ENCODE data around the gene HDDC2.
A peak's percentile ranks its signal among the peaks of the same experiment; 100 is the strongest.
"Not testable (repeated sequence)": the region's sequence is repeated elsewhere in the genome, so short reads cannot be mapped to it uniquely, and the experiment has no call there.

Gene HDDC2

DNA sequence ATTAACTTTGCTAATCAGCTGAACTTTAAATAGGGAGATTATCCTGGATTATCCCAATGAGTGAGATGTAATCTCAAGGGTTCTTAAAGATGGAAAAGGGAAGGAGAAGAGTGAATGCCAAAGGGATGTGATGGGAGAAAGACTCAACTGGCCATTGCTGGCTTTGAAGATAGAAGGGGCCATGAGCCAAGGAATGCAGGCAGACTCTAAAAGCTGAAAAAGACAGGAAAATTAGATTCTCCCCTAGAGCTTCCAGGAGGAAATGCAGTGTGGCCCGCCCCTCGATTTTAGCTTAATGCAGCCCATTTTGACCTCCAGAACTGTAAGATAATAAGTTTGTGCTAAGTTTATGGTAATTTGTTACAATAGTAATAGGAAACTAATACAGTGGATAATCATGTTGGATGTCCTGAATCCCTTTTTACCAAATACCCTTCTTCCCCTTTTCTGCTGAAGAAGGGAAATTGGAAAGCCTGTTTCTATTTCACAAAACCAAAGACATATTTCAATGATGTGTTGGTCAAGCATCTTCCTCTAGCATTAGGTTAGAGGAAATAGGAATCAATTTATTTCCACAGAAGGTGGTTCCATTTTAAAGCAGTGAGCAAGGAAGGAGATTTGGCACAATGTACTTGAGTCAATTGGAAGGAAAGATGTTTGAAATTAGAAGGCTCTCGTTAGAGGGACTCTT is 3.3 kb upstream of the HDDC2 start:
- no peak for DNase-seq

DNA sequence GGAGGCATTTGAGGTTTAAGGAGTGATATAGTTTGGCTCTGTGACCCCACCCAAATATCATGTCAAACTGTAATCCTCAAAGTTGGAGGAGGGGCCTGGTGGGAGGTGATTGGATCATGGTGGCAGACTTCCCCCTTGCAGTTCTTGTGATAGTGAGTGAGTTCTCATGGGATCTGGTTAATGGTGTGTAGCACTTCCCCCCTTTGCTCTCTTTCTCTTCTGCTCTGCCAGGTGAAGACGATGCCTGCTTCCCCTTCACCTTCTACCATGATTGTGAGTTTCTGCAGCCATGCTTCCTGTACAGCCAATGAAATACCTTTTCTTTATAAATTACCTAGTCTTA is 1.7 kb upstream of the HDDC2 start:
- DNase-seq, result no peak

DNA sequence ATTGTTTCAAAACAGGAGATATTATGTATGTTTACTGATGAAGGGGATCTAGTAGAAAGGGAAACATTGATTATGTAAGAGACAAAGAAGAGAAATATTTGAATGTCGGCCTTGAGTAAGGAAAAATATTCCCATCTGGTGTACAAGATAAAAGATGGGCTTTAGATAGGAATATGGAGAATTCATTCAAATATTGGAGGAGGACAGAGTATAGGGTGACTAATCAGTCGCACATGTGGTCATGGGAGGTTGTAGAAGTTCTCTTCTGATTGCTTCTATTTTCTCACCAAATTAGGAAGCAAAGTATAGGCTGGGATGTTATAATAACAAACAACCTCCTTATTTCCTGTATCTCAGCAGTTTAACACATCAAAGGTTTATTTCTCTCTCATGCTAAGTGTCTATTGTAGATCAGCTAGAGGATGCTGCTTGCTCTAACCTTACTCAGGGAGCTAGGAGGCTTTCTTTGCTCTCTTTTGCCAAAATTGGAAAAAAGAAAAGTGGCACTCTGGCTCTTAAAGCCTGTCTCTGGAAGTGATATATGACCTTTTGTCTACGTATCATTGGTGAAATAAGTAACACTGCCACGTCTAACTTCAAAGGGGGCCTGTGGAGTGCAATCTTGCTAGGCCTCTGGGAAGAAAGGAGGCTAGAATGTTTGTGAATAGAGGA is 1.2 kb upstream of the HDDC2 start:
- peak; percentile 33 for DNase-seq

DNA sequence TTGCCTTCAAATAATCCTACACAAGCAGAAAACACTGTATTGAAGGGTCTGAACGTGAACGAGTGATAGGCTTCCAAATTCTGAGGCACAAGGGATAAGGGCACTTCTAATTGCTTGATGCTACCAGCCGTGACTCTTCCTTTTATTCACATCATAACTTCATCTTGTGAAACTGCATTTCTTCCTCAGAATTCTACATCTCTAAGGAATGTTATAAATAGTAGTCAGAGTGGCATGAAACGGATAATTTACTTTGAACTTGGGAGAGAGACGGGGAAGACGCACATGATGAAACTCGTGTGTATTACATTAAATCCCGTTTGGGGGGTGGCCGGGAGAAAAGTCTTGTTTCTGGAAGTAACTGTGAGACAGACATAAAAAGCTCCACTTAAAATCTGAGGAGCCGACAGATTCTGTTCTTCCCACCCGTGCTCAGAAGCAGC is 754 bp downstream of the HDDC2 start:
- no peak for DNase-seq

DNA sequence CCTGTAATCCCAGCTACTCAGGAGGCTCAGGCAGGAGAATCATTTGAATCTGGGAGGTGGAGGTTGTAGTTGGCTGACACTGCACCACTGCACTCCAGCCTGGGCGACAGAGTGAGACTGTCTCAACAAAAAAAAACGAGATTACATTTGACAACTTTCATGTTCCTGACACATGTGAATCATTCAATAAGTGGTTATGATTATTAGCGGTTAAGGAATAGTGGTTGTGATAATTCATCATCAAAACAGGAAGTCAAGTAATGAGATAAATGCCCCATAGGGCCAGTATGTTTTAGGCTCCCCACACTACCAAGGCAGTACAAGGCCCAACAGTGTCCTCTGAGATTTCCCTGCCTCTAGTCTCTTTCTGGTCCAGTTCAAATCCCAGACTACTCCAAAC is 2.5 kb downstream of the HDDC2 start:
- peak; percentile 32 for DNase-seq

DNA sequence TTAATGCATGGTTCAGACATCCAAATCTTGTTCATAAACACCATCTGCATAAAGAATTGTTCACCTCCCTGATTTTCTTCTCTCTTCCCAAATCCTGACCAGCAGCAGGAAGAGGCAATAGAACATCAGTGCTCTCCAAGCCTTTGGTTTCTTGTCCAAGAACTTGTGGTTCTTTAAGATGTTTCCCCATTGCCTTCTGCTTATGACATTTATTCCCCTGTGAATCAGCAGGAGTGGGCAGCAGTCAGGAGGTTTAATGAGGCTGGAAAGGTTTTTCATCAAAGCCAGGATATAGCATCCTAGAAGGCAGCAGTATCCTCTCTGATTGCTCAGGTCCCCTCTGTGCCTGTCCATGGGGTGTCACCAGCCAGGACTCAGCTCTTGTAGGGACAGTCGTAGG is 5.3 kb downstream of the HDDC2 start:
- DNase-seq, result no peak

DNA sequence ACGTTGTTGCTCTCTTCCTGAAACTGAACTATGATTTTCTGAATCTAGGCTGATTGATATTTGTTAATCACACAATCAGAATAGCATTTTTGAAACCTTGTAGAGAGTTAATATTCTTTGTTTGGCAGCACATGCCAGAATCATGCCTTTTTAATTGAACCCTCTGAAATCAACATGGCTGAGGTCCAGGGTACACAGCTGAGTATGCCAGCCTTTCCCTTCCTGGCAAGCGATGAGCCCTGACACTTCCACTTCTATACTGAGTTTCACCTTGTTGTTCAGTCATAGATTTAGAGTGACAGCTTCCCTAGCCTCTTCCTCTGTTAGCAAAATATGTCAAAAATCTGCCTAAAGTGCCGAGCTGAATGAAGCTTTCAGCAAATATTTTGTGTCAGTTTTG is 6.8 kb downstream of the HDDC2 start:
- no peak for DNase-seq

DNA sequence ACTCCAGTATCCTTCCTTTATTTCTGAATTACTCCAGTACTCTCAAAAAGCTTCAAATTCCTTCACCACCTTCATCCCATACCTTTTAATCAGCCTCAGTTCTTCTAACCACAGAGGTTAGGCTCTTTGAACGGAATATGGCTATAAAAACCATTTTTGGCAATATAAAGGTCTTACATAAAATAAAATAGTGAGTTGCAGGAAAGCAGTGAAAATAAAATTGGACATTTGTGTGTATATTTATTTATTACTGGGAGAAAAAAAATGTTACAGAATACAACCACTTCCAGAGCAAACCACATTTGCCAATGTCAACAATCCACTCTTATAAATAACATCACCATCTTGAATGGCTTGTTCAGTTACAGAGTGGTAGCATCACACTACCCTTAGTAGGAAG is 7.7 kb downstream of the HDDC2 start:
- DNase-seq, result no peak

DNA sequence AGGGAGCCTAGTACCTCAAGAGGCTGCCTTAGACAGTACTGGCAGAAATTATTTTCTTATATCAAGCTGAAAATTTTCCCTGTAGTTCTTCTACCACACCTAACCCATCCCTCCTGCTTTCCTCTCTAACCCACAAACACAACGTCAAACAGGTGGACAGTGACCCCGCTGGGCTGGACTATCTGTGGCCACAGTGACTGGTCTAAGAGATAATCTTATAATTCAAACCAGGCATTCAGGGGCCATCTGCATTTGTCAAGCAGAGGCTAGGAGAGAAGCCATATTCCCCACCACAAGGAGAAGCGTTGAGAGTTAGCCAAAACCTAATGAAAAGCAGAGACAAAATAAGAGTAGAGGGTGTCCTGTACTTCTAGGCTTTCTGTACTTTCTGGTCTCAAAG is 8.2 kb downstream of the HDDC2 start:
- no peak for DNase-seq

DNA sequence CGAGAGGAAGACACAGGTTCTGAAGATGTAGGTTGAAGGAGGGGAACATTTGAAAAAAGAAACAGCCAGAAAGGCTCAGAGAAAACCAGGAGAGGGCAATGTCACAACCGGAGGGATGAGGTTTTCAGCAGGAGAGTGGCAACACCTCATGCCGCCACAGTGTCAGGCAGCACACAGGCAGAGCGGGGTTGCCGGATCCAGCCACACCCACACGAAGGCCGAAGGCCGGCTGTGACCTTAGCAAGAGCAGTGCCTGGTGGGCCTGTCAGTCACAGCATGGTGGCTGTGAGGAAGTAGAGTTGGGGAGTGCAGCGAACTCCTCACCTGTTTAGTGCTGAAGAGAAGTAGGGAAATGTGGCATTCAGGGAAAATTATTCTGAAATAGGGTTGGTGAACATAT is 14.0 kb downstream of the HDDC2 start:
- no peak for DNase-seq

DNA sequence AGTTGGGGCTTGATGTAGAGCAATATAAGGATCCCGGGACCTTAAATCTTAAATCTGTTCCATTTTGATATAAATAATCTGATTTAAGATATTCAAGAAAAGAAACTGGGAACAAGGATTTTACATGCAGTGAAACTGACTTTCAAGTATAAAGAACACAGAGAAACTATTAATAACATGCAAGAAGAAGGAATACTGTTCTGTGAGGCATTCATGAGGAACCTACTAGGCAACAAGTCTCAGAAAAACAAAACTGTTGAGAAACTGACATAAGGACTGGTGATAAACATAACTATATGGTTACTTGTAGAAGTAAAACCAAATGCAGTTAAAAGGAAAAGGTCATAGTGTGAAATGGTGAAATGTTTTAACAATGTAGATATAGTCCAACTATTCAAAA is 15.8 kb downstream of the HDDC2 start:
- no peak for DNase-seq

DNA sequence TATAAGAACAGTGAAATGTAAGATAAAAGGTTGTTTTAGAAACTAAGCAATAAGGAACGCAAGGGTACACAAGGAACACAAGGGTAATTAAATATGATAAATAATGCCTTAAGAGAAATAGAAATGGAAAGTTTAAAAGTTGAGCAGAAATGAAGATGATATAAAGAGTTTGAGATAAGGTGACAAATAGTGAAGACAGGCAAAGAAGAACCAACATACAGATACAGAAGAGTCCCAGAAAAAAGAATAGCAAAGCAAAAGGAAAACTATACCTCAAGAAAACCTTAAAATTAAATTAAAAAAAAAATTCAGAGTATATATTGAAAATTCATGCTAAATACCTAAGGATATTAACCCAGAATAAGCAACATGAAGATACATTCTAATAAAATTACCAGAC is 16.4 kb downstream of the HDDC2 start:
- DNase-seq, result no peak

DNA sequence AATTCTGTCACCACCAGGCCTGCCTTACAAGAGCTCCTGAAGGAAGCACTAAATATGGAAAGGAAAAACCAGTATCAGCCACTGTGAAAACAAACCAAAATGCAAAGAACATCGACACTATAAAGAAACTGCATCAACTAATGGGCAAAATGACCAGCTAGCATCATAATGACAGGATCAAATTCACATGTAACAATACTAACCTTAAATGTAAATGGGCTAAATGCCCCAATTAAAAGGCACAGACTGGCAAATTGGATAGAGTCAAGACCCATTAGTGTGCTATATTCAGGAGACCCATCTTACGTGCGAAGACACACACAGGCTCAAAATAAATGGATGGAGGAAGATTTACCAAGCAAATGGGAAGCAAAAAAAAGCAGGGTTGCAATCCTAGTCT is 19.3 kb downstream of the HDDC2 start:
- DNase-seq, result not testable (repeated sequence)

DNA sequence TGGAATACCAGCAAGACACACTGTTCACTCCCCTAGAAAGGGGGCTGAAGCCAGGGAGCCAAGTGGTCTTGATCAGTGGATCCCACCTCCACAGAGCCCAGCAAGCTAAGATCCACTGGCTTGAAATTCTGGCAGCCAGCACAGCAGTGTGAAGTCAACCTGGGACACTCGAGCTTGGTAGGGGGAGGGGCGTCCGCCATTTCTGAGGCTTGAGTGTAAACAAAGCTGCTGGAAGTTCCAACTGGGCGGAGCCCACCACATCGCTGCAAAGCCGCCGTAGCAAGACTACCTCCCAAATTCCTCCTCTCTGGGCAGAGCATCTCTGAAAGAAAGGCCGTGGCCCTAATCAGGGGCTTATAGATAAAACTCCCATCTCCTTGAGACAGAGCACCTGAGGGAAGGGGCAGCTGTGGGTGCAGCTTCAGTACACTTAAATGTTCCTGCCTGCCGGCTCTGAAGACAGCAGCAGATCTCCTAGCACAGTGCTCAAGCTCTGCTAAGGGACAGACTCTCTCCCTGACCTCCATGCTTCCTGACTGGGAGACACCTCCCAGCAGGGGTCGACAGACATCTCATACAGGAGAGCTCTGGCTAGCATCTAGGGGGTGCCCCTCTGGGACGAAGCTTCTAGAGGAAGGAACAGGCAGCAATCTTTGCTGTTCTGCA is 21.3 kb downstream of the HDDC2 start:
- DNase-seq, result not testable (repeated sequence)

DNA sequence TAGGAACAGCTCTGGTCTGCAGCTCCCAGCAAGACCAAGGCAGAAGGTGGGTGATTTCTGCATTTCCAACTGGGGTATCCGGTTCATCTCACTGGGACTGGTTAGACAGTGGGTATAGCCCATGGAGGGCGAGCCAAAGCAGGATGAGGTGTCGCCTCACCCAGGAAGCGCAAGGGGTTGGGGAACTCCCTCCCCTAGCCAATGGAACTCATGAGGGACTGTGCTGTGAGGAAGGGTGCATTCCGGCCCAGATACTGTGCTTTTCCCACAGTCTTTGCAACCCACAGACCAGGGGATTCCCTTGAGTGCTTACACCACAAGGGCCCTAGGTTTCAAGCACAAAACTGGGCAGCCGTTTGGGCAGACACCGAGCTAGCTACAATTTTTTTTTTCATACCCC is 21.8 kb downstream of the HDDC2 start:
- DNase-seq, result no peak

DNA sequence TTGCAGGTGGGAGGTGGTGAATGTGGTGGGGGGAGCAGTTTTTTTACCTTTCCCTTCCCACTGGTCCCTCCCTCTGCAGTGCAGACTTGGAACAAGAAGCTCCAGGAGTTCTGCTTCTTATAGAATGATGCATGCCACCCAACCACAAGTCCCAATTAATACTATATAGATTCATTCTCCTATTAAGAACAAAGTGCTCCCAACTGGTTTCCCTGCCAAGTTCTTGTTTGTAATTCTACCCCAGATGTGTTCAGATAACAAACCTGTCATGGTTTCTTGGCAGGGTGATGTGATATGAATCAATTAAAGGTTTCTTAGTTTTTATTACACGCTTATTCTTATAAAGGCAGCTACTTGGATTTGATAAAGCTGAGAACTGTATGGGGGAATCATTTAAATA is 23.9 kb downstream of the HDDC2 start:
- no peak for DNase-seq

DNA sequence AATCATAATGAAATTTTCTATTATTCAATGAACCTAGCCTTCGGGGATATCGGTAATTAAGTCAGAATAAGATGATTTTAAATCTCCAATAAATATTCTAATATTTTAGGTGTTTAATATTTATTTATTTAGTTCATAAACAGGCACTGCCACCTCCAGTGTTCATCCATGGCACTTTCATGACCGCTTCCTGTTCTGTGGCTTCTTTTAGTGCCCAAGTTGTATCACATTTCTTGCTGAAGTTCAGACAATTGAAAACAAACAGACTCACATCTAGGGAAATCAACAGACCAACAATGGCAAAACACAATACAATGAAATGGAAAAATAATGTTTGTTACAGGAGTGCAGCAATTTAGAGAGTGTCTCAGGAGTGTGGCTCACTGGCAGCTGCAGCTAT is 26.0 kb downstream of the HDDC2 start:
- no peak for DNase-seq

DNA sequence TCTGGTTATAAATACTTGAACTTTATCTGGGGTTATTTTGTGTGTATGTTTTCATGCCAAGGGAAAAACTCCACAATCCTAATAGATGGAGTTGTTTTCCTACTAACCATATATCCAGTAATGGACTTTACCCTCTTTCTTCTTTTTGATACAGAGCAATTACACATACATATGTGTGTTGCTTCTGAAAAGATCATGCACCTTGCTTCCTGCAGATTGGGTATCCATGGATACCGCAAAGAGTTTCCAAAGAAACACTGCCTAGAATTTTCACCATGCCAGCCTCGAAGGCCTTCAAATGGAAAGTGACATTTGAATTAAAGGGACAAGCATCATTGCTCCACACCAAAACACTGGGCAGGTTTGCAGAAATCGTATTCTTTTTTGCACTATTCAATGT is 26.8 kb downstream of the HDDC2 start:
- no peak for DNase-seq

DNA sequence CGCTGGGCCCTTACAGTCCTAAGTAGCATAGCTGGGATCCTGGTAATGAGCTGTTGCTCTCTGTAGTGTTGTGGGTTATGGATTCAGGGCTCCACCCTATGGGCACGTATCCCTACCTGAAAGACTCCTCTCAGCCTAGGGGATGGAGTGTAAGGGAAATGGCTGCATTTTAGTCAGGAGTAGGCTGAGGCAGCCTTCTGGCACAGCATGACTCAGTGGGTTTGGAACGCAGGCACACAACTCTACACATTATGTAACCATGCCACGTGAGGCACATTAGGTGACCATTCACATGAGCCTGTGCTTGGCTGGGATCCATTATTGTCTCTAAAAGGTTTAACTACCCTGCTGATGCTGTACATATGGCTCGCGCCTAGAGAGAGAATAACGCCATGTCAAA is 27.8 kb downstream of the HDDC2 start:
- no peak for DNase-seq

DNA sequence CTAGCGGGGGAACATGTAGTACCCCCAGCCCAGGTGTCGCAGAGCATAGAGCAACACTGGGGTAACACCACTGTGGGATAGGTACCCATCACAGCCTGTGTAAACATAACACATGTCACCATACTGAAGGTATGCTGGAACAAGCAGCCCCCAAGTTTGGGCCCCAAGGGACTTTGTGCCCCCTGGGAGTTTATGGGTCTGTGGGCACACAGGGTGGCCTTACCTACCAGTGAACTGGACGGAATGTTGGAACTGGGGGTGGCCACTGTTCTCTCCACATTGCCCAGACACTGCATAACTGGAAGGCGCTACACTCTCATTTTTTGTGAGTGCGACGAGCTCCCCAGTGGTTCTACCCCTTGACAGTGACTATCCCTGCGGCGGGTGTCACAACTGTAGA is 28.5 kb downstream of the HDDC2 start:
- DNase-seq, result no peak

DNA sequence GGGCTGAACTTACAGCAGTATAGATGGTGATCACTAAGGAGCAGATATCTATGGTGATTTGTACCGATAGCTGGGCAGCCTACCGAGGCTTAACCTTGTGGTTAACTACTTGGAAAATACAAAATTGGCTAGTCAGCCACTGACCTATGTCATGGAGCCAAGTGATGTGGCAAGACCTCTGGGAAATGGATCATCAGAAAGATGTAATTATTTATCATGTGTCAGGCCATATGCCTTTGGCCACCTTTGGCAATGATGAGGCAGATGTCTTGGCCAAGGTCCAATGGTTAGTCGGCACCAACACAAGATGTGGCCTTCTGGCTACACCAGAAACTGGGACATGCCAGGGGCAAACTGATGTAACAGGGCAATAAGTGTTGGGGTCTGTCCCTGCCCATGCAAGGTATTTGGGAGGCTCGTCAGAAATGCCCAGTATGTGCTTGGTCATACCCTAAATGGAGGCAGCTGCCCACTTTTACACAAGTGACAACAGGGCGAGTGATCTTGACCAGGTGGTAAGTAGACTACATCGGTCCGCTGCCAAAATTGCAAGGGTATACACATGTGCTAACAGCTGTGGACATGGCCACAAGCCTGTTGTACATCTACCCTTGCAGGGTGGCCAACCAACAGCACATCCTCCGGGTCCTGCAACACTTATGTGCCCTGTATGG is 30.1 kb downstream of the HDDC2 start:
- DNase-seq, result no peak

DNA sequence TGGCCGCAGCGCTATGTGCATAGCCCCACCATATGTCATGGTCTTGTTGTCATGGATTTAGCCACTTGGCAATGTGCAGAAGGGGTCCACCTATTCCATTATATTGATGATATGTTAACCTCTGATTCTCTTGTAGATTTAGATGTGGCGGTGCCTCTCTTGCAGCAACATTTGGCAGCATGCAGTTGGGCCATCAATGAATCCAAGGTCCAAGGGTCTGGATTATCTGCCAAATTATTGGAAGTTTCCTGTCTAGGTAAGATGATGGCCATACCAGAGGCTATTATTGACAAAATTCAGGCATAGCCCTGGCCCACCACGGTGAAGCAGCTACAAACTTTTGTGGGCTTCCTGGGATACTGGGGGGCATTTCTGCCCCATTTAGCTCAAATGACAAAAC is 31.4 kb downstream of the HDDC2 start:
- no peak for DNase-seq

DNA sequence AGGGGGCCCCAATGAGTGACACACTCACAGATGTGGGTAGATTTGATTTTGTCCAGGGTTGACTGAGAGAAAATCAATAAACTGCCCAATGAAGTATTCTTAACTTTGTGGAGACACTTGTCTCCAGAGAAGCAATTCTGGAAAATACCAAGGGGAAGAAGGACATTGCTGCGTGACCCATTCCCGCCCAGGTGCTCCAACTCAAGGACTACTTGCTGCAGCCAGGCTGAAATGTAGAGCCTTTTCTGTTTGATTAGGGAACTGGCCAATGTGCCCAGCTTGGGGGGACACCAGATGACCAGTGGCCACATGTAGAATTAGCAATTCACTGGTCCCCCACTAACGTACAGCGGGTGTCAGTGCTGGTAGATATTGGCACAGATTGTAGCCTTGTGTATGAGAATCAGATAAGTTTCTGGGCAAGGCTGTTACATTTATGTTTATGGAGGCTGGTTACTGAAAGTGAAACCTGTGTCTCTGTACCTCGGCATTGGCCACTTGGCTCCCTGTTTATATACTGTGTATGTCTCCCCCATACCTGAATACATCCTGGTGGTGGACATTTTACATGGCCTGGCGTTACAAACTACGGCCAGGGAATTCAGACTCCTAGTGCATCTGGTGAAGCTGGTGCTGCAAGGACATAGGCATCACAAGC is 32.3 kb downstream of the HDDC2 start:
- DNase-seq, result no peak
